HepG2 (cell line): Measurements from ENCODE around the gene UCP2. TPM values are rescaled to one million over a fixed set of nuclear protein-coding genes. Genes with fewer than 3 reads are reported as not detected.

Experiments
- SP4 ChIP-seq: sonication (generic); formaldehyde crosslinking; IDR thresholded peaks from 2 replicates; pipeline ENCODE4 v1.8.1; 2023; ENCODE audit warnings: mild to moderate bottlenecking, missing genetic modification reagents
- TEAD2 ChIP-seq: sonication (generic); formaldehyde crosslinking; IDR thresholded peaks from 2 replicates; pipeline ENCODE4 v1.9.0; 2021; ENCODE audit warnings: missing genetic modification reagents
- U2AF1 ChIP-seq: fragments of 200-400 bp; formaldehyde crosslinking; optimal IDR thresholded peaks from 2 replicates; pipeline ENCODE3; 2017; ENCODE audit warnings: mild to moderate bottlenecking, low read depth, low read length
- polyA plus RNA-seq, 8 experiments: library from polyadenylated mRNA; depleted of rRNA in 3 of 8; stranded (reverse) in 7 of 8; unstranded in 1 of 8; fragments of >200 nt; fragmentation: Illumina TruSeq in 4 of 8; extraction: Trizol in 4 of 8; gene quantifications; 2 replicates each; pipeline versions ENCODE4 v1.2.1 to v1.2.3, GENCODE V29; 2011 to 2016; ENCODE audit warnings: low read depth in 4 of 8, missing spikeins in 1 of 8, mixed read lengths in 1 of 8; ENCODE audit not compliant: insufficient read depth in 1 of 8
- total RNA-seq, 5 experiments: library from RNA; depleted of rRNA; stranded (reverse); fragments of >200 nt; fragmentation: Illumina TruSeq; extraction: Trizol; gene quantifications; 2 replicates each; pipeline ENCODE4 v1.2.3, GENCODE V29; 2016; ENCODE audit warnings: low read depth in 1 of 5
- TF ChIP-seq, protein P1 (sequence below): sonication (generic); formaldehyde crosslinking; IDR thresholded peaks from 2 replicates; pipeline ENCODE4 v1.5.0; 2020; ENCODE audit warnings: mild to moderate bottlenecking, missing genetic modification reagents
- TF ChIP-seq, protein P2 (sequence below): sonication (generic); formaldehyde crosslinking; IDR thresholded peaks from 2 replicates; pipeline ENCODE4 v1.4.0; 2020; ENCODE audit warnings: mild to moderate bottlenecking, missing genetic modification reagents
- TF ChIP-seq, protein P3 (sequence below), 2 experiments: sonication (generic) in 1 of 2; formaldehyde crosslinking in 1 of 2; IDR thresholded peaks; 2 replicates each; pipeline versions ENCODE4 v1.4.0 to v1.6.1; 2018 to 2020; ENCODE audit warnings: missing genetic modification reagents in 2 of 2, borderline replicate concordance in 1 of 2, low read depth in 1 of 2, mild to moderate bottlenecking in 1 of 2, missing biosample characterization in 1 of 2
- TF ChIP-seq, protein P4 (sequence below): sonication (generic); formaldehyde crosslinking; IDR thresholded peaks from 2 replicates; pipeline ENCODE4 v1.5.0; 2020; ENCODE audit warnings: mild to moderate bottlenecking, missing genetic modification reagents

The UCP2 gene
- total and polyA plus RNA-seq, 2 of the 13 experiments (the other 11 are each of a cell fraction or from before 2014, with no cell fraction given): 2.7 to 3.2 TPM

DNA sequence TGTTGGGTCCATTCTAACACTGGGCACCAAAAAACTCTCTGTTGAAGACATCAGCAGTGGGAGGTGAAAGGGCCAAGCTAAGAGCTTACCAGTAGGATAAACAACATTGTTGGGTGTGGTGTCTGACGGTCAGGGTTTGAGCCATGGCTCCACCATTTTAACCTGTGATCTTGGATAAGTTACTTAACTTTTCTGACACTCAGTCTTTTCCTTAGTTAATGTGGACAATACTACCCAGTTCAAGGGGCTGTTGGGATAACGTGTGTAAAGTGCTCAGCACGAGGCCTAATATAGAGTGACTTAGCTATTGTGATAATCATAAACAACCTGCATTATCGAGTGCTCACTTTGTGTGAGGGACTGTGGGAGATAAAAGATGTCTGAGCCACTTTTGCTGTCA is 20.2 kb upstream of the UCP2 start (continued):
- TF ChIP-seq U2AF1 (no peak), TEAD2 (CRISPR knock-in tag) (no peak), SP4 (CRISPR knock-in tag) (no peak)
- TF ChIP-seq, protein P1, sequence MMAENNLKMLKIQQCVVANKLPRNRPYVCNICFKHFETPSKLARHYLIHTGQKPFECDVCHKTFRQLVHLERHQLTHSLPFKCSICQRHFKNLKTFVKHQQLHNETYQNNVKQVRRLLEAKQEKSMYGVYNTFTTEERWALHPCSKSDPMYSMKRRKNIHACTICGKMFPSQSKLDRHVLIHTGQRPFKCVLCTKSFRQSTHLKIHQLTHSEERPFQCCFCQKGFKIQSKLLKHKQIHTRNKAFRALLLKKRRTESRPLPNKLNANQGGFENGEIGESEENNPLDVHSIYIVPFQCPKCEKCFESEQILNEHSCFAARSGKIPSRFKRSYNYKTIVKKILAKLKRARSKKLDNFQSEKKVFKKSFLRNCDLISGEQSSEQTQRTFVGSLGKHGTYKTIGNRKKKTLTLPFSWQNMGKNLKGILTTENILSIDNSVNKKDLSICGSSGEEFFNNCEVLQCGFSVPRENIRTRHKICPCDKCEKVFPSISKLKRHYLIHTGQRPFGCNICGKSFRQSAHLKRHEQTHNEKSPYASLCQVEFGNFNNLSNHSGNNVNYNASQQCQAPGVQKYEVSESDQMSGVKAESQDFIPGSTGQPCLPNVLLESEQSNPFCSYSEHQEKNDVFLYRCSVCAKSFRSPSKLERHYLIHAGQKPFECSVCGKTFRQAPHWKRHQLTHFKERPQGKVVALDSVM: no peak
- TF ChIP-seq, protein P2, sequence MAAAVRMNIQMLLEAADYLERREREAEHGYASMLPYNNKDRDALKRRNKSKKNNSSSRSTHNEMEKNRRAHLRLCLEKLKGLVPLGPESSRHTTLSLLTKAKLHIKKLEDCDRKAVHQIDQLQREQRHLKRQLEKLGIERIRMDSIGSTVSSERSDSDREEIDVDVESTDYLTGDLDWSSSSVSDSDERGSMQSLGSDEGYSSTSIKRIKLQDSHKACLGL (CRISPR knock-in tag): no peak
- TF ChIP-seq, protein P3, sequence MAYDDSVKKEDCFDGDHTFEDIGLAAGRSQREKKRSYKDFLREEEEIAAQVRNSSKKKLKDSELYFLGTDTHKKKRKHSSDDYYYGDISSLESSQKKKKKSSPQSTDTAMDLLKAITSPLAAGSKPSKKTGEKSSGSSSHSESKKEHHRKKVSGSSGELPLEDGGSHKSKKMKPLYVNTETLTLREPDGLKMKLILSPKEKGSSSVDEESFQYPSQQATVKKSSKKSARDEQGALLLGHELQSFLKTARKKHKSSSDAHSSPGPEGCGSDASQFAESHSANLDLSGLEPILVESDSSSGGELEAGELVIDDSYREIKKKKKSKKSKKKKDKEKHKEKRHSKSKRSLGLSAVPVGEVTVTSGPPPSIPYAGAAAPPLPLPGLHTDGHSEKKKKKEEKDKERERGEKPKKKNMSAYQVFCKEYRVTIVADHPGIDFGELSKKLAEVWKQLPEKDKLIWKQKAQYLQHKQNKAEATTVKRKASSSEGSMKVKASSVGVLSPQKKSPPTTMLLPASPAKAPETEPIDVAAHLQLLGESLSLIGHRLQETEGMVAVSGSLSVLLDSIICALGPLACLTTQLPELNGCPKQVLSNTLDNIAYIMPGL (CRISPR knock-in tag; IDR thresholded peaks at IDR 0.05; ENCODE audit: borderline replicate concordance in 1 of 2, low read depth in 1 of 2): no peak
- TF ChIP-seq, protein P4, sequence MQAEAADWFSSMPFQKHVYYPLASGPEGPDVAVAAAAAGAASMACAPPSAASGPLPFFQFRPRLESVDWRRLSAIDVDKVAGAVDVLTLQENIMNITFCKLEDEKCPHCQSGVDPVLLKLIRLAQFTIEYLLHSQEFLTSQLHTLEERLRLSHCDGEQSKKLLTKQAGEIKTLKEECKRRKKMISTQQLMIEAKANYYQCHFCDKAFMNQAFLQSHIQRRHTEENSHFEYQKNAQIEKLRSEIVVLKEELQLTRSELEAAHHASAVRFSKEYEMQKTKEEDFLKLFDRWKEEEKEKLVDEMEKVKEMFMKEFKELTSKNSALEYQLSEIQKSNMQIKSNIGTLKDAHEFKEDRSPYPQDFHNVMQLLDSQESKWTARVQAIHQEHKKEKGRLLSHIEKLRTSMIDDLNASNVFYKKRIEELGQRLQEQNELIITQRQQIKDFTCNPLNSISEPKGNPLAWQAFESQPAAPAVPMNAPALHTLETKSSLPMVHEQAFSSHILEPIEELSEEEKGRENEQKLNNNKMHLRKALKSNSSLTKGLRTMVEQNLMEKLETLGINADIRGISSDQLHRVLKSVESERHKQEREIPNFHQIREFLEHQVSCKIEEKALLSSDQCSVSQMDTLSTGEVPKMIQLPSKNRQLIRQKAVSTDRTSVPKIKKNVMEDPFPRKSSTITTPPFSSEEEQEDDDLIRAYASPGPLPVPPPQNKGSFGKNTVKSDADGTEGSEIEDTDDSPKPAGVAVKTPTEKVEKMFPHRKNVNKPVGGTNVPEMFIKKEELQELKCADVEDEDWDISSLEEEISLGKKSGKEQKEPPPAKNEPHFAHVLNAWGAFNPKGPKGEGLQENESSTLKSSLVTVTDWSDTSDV (CRISPR knock-in tag): no peak
